Neural progenitor cell (in vitro differentiated cells): Measurements from ENCODE around the gene KLK14. TPM values are rescaled to one million over a fixed set of nuclear protein-coding genes. Genes with fewer than 3 reads are reported as not detected.

Experiments used
- DNase-seq: peaks from one replicate; pipeline ENCODE4 v3.0.0-alpha.2; 2016; ENCODE audit warnings: low spot score
- H2AFZ ChIP-seq: fragments of 200-600 bp; sonication (generic); replicated peaks from 2 replicates; pipeline ENCODE4 v1.6.1; 2016; ENCODE audit warnings: antibody characterized with exemption
- H3F3A ChIP-seq: fragments of 200-600 bp; sonication (generic); 2 replicates; pipeline ENCODE4 v1.6.1; 2016; ENCODE audit warnings: antibody characterized with exemption, low read depth
- H3K27ac ChIP-seq: fragments of 200-600 bp; sonication (generic); 2 replicates; pipeline ENCODE4 v1.5.1; 2016; ENCODE audit warnings: mild to moderate bottlenecking
- H3K27me3 ChIP-seq: fragments of 200-600 bp; sonication (generic); 2 replicates; pipeline ENCODE4 v1.6.1; 2016; ENCODE audit warnings: mild to moderate bottlenecking, moderate library complexity
- H3K36me3 ChIP-seq: fragments of 200-600 bp; sonication (generic); 2 replicates; pipeline ENCODE4 v1.5.1; 2016
- H3K4me1 ChIP-seq: fragments of 200-600 bp; sonication (generic); 2 replicates; pipeline ENCODE4 v1.6.1; 2016; ENCODE audit warnings: mixed run types
- H3K4me2 ChIP-seq: fragments of 200-600 bp; sonication (generic); 2 replicates; pipeline ENCODE4 v1.6.1; 2016
- H3K4me3 ChIP-seq: fragments of 200-600 bp; sonication (generic); 2 replicates; pipeline ENCODE4 v1.5.1; 2016
- H3K79me2 ChIP-seq: fragments of 200-600 bp; sonication (generic); 2 replicates; pipeline ENCODE4 v1.6.1; 2016; ENCODE audit warnings: low read depth
- H3K9ac ChIP-seq: fragments of 200-600 bp; sonication (generic); 2 replicates; pipeline ENCODE4 v1.6.1; 2016
- H3K9me3 ChIP-seq: fragments of 200-600 bp; sonication (generic); 2 replicates; pipeline ENCODE4 v1.5.1; 2016; ENCODE audit warnings: low read depth
- H4K20me1 ChIP-seq: fragments of 200-600 bp; sonication (generic); 2 replicates; pipeline ENCODE4 v1.6.1; 2016; ENCODE audit warnings: low read depth
- H3K27ac Mint-ChIP-seq: 3 replicates; pipeline ENCODE4 v1.8.0; 2021; ENCODE audit warnings: mixed read lengths
- H3K27me3 Mint-ChIP-seq: 2 replicates; pipeline ENCODE4 v1.8.0; 2022; ENCODE audit warnings: low read depth, mild to moderate bottlenecking, inconsistent platforms, moderate library complexity, mixed read lengths; ENCODE audit not compliant: insufficient read depth
- H3K36me3 Mint-ChIP-seq: 3 replicates; pipeline ENCODE4 v1.8.0; 2021; ENCODE audit warnings: mixed read lengths
- H3K4me1 Mint-ChIP-seq: 3 replicates; pipeline ENCODE4 v1.8.0; 2021; ENCODE audit warnings: mixed read lengths
- H3K4me3 Mint-ChIP-seq: 3 replicates; pipeline ENCODE4 v1.8.0; 2021; ENCODE audit warnings: mild to moderate bottlenecking, moderate library complexity, mixed read lengths
- H3K9me3 Mint-ChIP-seq: 3 replicates; pipeline ENCODE4 v1.8.0; 2020; ENCODE audit warnings: mixed read lengths
- CTCF ChIP-seq: fragments of 200-600 bp; sonication (generic); IDR thresholded peaks from 2 replicates; pipeline ENCODE4 v1.5.1; 2017; ENCODE audit warnings: antibody characterized with exemption, mild to moderate bottlenecking
- EZH2 ChIP-seq: fragments of 200-600 bp; sonication (generic); IDR thresholded peaks from 2 replicates; pipeline ENCODE4 v1.6.1; 2017; ENCODE audit warnings: antibody characterized with exemption, mild to moderate bottlenecking, moderate library complexity
- EZH2phosphoT487 ChIP-seq: fragments of 200-600 bp; sonication (generic); IDR thresholded peaks from 2 replicates; pipeline ENCODE4 v1.6.1; 2017; ENCODE audit warnings: antibody characterized with exemption
- total RNA-seq: library from RNA; depleted of rRNA; stranded (reverse); fragments of >200 nt; gene quantifications from 2 replicates; pipeline ENCODE4 v1.2.3, GENCODE V29; 2015; ENCODE audit warnings: low replicate concordance

Gene KLK14
- total RNA-seq, 1 donor from 2014 or later, result not detected

GRCh38 chr19:51094696-51095279 lies 12.1 kb upstream of the KLK14 start:
- Histone ChIP-seq H3K9me3 (no peaks in the 10 kb centered on the region), H3K27me3 (no peaks in the 10 kb centered on the region), H3K36me3 (no peaks in the 10 kb centered on the region), H3K4me2 (no peak overlapping the region), H2AFZ (no peak overlapping the region), H3K79me2 (no peaks in the 10 kb centered on the region), H3K4me3 (no peak overlapping the region), H3F3A (no peaks in the 10 kb centered on the region), H4K20me1 (peaks cover 6% of the 10 kb centered on the region), H3K27ac (no peak overlapping the region), H3K9ac (no peak overlapping the region), H3K4me1 (no peaks in the 10 kb centered on the region)
- no peaks in the 10 kb centered on the region for H3K9me3 Mint-ChIP-seq
- no peaks in the 10 kb centered on the region for H3K36me3 Mint-ChIP-seq
- peaks cover 2% of the 10 kb centered on the region for H3K4me1 Mint-ChIP-seq
- peak; percentile 84 for DNase-seq
- H3K4me3 Mint-ChIP-seq, result no peak overlapping the region
- H3K27me3 Mint-ChIP-seq, result peaks cover 3% of the 10 kb centered on the region
- no peak for TF ChIP-seq EZH2
- peak; percentile 80 for TF ChIP-seq CTCF
- H3K27ac Mint-ChIP-seq, result no peak overlapping the region

GRCh38 chr19:51093510-51094345 lies 11.0 kb upstream of the KLK14 start:
- H3K27ac Mint-ChIP-seq, result no peak overlapping the region
- TF ChIP-seq EZH2phosphoT487, result no peak
- TF ChIP-seq CTCF, result no peak
- TF ChIP-seq EZH2, result no peak
- Histone ChIP-seq H3K27me3 (no peaks in the 10 kb centered on the region), H3K4me1 (no peaks in the 10 kb centered on the region), H3K27ac (no peak overlapping the region), H3K9ac (no peak overlapping the region), H3K36me3 (no peaks in the 10 kb centered on the region), H3K79me2 (no peaks in the 10 kb centered on the region), H3K4me3 (no peak overlapping the region), H3F3A (no peaks in the 10 kb centered on the region), H2AFZ (no peak overlapping the region), H3K9me3 (no peaks in the 10 kb centered on the region), H4K20me1 (peaks cover 6% of the 10 kb centered on the region), H3K4me2 (no peak overlapping the region)
- peaks cover 2% of the 10 kb centered on the region for H3K4me1 Mint-ChIP-seq
- H3K9me3 Mint-ChIP-seq, result no peaks in the 10 kb centered on the region
- peaks cover 3% of the 10 kb centered on the region for H3K27me3 Mint-ChIP-seq
- H3K4me3 Mint-ChIP-seq, result no peak overlapping the region
- DNase-seq, result no peak
- no peaks in the 10 kb centered on the region for H3K36me3 Mint-ChIP-seq

GRCh38 chr19:51093101-51093500 lies 10.4 kb upstream of the KLK14 start:
- Mint-ChIP-seq H3K4me3 (no peak overlapping the region), H3K9me3 (no peaks in the 10 kb centered on the region), H3K36me3 (no peaks in the 10 kb centered on the region), H3K27ac (no peak overlapping the region), H3K4me1 (peaks cover 2% of the 10 kb centered on the region), H3K27me3 (peaks cover 3% of the 10 kb centered on the region)
- Histone ChIP-seq H3K27ac (no peak overlapping the region), H3K36me3 (no peaks in the 10 kb centered on the region), H3K9me3 (no peaks in the 10 kb centered on the region), H3K27me3 (no peaks in the 10 kb centered on the region), H3K4me1 (no peaks in the 10 kb centered on the region), H4K20me1 (peaks cover 6% of the 10 kb centered on the region), H3K9ac (no peak overlapping the region), H3F3A (no peaks in the 10 kb centered on the region), H3K79me2 (no peaks in the 10 kb centered on the region), H2AFZ (no peak overlapping the region), H3K4me2 (no peak overlapping the region), H3K4me3 (no peak overlapping the region)
- DNase-seq, result no peak
- TF ChIP-seq EZH2, result no peak
- no peak for TF ChIP-seq CTCF
- no peak for TF ChIP-seq EZH2phosphoT487
